GM18861 (cell line): ENCODE data around the gene IREB2.

ENCODE experiments used
- ATAC-seq: cut with Tn5 transposase; IDR thresholded peaks from one replicate; pipeline ENCODE4 v1.9.1; 2021; ENCODE audit not compliant: unreplicated experiment

Gene IREB2

DNA sequence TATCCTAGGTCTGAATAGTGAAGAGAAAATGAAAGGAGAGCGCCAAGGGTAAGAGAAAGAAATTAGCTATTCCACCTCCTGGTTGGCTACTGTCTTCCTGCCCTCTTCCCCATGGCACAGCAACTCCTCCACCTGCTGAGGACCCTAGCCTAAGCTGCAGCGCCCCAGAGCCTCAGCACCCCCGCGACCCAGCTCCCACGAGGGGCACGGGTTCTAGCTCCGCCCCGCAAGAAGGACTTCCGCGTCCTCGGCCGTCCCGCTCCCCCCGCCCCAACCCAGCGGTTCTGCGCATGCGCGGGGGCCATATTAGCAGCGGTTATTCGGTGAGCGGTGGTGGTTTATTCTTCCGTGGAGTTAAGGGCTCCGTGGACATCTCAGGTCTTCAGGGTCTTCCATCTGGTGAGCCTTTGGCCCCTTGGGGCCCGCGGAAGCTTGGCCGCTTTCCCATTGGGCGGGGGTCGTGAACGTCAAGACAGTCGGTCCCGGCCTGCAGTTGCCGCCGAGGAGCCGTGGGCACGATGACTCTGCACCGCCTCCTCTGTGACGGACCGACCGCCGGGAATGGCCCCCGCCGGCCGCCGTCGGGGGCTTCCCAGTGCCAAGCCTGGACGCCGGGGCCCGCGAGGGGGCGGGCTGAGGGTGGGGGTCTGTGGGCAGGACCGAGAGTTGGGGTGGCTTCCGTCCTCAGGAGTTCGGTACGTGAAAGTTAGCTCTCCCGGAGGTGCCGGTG lies 102.3 kb downstream of the IREB2 start, which contains the start of gene PSMA4:
Gene PSMA4, plus strand, starts transcription at position 304 of the 730 bp plus-strand sequence. CDS start 1,484 bp downstream, outside the sequence.
- peak; percentile 70 for ATAC-seq

DNA sequence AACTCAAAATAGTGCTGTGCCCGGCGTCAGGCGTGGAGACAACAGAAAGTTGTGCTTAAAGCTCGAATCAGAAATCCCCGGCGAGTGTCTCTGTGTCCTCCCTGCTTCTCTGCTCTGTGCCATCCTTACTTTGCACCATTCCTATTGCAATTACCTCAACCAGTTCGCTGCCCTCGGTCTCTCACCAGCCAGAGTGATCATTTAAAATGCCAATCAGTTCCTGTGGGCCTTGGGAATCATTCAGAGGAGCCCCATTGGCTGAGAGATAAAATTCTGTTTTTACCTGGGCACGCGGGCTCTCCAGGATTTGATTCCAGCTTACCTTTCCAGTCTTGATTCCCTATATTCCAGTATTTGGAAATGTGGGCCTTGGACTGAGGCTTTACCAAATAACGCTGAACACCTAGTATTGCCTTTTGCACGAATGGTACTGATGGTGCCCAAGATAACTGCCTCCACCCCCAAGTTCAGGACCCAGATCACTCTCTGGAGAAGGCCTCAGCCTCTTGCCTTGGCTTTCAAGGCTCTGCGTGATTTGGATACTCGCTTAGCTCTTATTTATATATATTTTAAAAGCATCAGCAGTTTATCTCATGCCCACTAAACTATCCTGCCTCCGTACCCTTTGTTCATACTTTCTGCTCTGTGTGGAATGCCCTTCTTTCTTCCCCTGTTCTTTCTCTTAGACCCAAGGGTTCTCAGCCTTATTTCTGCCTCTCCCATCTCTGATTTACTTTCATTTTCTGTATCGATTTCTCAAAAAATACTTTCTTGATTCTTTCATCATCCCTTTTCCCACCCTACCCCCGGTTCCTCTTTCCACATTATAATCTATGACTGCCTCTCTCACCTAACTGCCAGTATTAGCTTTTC lies 103.1 kb downstream of the IREB2 start:
- ATAC-seq = no peak

DNA sequence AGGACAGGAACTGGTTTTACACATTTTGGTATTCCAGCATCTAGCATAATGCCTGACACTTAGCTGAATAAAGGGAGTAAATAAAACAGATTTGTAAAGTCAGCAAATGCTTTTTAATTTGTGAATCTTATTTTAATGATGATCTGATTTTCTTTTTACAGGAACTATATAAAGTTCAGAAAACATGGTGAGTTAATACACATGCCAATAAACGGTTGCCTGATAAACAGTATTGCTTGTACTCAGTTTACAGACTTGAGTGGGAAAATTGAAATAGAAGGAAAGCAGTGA lies 103.7 kb downstream of the IREB2 start:
- no peak for ATAC-seq

DNA sequence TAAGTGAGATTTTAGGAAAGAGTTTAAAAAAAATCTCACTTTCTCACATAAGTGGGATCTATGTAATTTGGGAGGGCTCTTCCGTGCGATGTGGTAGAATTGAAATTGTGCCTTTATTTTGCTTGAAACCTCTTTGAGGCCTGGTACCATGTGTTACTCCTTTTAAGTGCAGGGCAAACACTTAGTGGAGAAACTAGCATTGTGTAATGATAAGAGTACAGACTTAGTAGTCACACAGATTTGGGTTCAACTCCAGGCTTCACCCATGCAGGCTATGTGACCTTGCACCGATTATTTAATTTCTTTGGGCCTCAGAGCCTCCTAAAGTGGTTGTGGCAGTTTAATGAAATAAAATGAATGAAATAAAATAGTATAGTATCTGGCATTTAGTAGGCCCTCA lies 104.6 kb downstream of the IREB2 start:
- ATAC-seq = no peak

DNA sequence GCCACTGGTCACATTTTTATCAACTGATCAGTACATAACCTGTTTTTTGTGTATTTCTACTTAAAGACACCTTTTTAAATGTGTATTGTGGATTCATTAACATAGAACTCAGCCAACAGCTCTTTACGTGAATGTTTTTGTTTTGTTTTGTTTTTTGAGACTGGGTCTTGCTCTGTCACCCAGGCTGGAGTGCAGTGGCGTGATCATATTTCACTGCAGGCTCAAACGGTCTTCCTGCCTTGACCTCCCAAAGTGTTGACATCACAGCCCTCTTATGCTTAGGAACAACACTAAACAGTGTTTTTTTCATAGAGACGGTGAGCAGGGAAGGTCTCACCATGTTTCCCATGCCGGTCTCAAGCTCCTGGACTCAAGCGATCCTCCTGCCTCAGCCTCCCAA lies 112.2 kb downstream of the IREB2 start:
- ATAC-seq = no peak

DNA sequence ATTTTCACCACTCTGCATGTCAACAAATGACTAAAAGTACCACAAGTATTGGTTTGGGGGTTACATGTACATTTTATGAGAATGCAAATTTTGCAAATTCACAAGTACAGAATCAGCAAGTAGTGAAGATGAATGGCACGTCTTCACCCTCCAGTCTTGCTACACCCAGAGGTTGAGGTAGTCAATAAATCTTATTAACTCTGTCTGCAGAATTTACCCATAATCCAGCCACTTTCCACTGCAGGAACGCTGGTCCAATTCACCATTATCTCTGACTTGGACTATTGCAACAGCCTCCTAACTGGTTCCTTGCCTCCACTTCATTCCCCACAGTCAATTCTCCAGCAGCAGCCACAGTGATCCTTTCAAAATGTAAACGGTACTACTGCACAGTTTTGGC lies 112.8 kb downstream of the IREB2 start:
- no peak for ATAC-seq
